ENCODE results near the gene LAMA3. TPM values are rescaled to one million over a fixed set of nuclear protein-coding genes. Genes with fewer than 3 reads are reported as not detected.

LAMA3 gene
- total RNA-seq, 1 donor from 2014 or later: 69.8 TPM

GRCh38 chr18:23966909-23967308, 277.7 kb downstream of the LAMA3 start:
- TF ChIP-seq, protein P1, sequence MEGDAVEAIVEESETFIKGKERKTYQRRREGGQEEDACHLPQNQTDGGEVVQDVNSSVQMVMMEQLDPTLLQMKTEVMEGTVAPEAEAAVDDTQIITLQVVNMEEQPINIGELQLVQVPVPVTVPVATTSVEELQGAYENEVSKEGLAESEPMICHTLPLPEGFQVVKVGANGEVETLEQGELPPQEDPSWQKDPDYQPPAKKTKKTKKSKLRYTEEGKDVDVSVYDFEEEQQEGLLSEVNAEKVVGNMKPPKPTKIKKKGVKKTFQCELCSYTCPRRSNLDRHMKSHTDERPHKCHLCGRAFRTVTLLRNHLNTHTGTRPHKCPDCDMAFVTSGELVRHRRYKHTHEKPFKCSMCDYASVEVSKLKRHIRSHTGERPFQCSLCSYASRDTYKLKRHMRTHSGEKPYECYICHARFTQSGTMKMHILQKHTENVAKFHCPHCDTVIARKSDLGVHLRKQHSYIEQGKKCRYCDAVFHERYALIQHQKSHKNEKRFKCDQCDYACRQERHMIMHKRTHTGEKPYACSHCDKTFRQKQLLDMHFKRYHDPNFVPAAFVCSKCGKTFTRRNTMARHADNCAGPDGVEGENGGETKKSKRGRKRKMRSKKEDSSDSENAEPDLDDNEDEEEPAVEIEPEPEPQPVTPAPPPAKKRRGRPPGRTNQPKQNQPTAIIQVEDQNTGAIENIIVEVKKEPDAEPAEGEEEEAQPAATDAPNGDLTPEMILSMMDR (conservative IDR thresholded peaks at IDR 0.05; ENCODE audit: low read depth, low read length): no peak
- no peak for DNase-seq (ENCODE audit: low read depth)
- no peak overlapping the region for H3K4me3 ChIP-seq (ENCODE audit: low read depth, low read length)

GRCh38 chr18:23967321-23968089, 278.3 kb downstream of the LAMA3 start:
- no peak overlapping the region for H3K4me3 ChIP-seq (ENCODE audit: low read depth, low read length)

GRCh38 chr18:23968638-23969604, 279.7 kb downstream of the LAMA3 start:
- H3K4me3 ChIP-seq (ENCODE audit: low read depth, low read length): no peak overlapping the region
- no peak for DNase-seq (ENCODE audit: low read depth)
- TF ChIP-seq, protein P1 (conservative IDR thresholded peaks at IDR 0.05; ENCODE audit: low read depth, low read length): no peak

More at GRCh38 chr18:23967321-23968089, 278.3 kb downstream of the LAMA3 start:
- no peak for DNase-seq (ENCODE audit: low read depth)
- TF ChIP-seq, protein P1 (conservative IDR thresholded peaks at IDR 0.05; ENCODE audit: low read depth, low read length): no peak

DNA sequence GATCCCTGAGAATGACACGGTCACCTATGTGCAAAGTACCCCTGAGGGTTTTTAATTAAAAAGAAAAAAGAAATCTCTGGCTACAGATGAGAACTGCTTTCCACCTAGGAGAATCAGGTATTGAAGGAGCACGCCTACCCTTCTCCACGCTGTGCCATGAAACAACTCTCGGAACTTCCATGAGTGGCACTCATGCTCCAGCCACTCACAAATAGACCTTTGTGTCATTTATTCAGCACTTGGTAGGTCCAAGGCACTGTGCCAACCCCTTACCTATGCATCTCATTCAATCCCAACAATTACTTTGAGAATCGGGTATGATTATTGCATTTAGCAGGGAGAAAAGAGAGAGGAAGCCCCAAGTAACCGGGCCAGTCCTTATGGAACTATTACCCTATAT, 280.4 kb downstream of the LAMA3 start:
- TF ChIP-seq, protein P1 (conservative IDR thresholded peaks at IDR 0.05; ENCODE audit: low read depth, low read length): no peak

DNA sequence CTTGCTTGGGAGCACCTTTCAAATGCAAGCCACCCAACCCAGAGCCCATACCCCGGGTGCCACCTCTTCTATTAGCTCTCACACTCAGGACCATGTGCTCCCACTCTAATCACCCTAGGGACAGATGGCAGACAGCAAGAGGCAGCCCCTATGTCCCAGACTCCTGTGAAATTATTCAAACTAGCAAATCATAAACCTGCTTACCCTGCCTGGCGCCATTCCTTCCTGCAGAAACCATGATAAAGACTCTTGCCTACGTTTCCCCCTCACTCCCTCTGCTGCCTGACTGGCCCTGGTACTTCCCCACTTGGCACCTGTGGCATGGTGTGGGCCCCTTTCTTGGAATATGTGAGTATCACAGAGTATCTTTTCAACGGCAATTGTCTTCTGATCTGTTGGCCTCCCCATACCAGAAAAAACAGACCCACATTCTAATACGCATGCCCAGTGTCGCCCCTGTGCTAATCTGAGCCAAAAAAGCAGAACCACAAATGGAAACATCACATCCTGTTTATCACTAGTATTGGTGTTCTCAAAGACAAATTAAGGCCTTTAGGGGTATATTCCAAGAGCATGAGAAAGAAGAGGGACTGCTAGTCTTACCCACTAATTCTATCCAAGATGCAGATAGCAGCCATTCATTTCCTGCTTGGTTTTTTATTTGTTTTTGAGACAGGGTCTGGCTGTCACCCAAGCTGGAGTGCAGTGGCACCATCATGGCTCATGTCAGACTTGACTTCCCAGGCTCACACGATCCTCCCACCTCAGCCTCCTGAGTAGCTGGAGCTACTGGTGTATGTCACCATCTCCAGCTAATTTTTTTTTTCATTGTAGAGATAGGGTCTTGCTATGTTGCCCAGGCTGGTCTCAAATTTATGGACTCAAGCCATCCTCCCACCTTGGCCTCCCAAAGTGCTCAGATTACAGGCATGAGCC, 281.2 kb downstream of the LAMA3 start:
- TF ChIP-seq, protein P1 (conservative IDR thresholded peaks at IDR 0.05; ENCODE audit: low read depth, low read length): no peak
- no peak for DNase-seq (ENCODE audit: low read depth)
- no peak overlapping the region for H3K4me3 ChIP-seq (ENCODE audit: low read depth, low read length)

More for the DNA sequence above, 280.4 kb downstream of the LAMA3 start:
- H3K4me3 ChIP-seq (ENCODE audit: low read depth, low read length): no peak overlapping the region
- DNase-seq (ENCODE audit: low read depth): no peak

DNA sequence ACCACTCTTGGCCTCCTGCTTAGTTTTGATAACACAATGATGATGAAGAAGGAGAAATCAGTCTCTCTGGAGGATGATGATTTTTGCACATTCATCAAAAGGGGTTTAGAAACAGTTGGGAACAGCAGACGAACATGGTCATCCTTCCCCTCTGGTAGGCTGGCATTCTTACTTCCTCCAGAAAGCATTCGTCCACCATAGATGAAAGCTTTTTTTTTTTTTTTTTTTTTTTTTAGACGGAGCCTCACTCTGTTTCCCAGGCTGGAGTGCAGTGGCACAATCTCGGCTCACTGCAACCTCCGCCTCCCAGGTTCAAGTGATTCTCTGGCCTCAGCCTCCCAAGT, 281.8 kb downstream of the LAMA3 start:
- DNase-seq (ENCODE audit: low read depth): no peak
- no peak overlapping the region for H3K4me3 ChIP-seq (ENCODE audit: low read depth, low read length)
- TF ChIP-seq, protein P1 (conservative IDR thresholded peaks at IDR 0.05; ENCODE audit: low read depth, low read length): no peak
